ENCODE results near the gene HEBP1.

DNA sequence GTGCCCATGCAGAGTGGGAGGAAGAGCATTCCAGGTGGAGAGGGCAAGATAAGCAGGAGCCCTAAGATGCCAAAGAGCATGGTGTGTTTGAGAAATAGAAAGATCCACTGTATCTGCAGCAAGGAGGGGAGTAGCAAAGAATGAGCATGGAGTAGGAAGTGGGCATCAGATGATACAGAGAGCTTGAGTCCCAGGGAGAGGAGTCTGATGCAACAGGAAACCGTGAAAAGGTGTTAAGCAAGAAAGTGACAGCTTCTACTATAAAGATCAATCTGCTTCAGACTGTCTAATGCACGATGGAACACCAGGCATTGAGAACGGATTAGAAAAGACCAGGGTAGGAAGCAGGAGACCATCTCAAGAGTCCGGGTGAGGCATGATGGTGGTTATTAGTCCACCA, 35.8 kb downstream of the HEBP1 start:
- TF ChIP-seq, protein P1, sequence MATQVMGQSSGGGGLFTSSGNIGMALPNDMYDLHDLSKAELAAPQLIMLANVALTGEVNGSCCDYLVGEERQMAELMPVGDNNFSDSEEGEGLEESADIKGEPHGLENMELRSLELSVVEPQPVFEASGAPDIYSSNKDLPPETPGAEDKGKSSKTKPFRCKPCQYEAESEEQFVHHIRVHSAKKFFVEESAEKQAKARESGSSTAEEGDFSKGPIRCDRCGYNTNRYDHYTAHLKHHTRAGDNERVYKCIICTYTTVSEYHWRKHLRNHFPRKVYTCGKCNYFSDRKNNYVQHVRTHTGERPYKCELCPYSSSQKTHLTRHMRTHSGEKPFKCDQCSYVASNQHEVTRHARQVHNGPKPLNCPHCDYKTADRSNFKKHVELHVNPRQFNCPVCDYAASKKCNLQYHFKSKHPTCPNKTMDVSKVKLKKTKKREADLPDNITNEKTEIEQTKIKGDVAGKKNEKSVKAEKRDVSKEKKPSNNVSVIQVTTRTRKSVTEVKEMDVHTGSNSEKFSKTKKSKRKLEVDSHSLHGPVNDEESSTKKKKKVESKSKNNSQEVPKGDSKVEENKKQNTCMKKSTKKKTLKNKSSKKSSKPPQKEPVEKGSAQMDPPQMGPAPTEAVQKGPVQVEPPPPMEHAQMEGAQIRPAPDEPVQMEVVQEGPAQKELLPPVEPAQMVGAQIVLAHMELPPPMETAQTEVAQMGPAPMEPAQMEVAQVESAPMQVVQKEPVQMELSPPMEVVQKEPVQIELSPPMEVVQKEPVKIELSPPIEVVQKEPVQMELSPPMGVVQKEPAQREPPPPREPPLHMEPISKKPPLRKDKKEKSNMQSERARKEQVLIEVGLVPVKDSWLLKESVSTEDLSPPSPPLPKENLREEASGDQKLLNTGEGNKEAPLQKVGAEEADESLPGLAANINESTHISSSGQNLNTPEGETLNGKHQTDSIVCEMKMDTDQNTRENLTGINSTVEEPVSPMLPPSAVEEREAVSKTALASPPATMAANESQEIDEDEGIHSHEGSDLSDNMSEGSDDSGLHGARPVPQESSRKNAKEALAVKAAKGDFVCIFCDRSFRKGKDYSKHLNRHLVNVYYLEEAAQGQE (IDR thresholded peaks at IDR 0.05; ENCODE audit: insufficient read depth in 1 of 2, low read depth in 2 of 2, low read length in 1 of 2) = no peak
- TF ChIP-seq, protein P2, sequence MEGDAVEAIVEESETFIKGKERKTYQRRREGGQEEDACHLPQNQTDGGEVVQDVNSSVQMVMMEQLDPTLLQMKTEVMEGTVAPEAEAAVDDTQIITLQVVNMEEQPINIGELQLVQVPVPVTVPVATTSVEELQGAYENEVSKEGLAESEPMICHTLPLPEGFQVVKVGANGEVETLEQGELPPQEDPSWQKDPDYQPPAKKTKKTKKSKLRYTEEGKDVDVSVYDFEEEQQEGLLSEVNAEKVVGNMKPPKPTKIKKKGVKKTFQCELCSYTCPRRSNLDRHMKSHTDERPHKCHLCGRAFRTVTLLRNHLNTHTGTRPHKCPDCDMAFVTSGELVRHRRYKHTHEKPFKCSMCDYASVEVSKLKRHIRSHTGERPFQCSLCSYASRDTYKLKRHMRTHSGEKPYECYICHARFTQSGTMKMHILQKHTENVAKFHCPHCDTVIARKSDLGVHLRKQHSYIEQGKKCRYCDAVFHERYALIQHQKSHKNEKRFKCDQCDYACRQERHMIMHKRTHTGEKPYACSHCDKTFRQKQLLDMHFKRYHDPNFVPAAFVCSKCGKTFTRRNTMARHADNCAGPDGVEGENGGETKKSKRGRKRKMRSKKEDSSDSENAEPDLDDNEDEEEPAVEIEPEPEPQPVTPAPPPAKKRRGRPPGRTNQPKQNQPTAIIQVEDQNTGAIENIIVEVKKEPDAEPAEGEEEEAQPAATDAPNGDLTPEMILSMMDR (IDR thresholded peaks at IDR 0.05) = no peak
